ENCODE data around the gene MS4A4A.
"Not testable (repeated sequence)": the region's sequence is repeated elsewhere in the genome, so short reads cannot be mapped to it uniquely, and the experiment has no call there.

MS4A4A gene

GRCh38 chr11:60280412-60280811, at the start of gene MS4A4A:
Gene MS4A4A (plus strand): TSS chr11:60280666. CDS start chr11:60280676, 10 bp downstream.
- no peak for DNase-seq (ENCODE audit: low spot score)

- no peak for DNase-seq (ENCODE audit: low spot score)
Measured at GRCh38 chr11:60230681-60231080, 49.8 kb upstream of the MS4A4A start.

- no peak for DNase-seq (ENCODE audit: low spot score)
Measured at GRCh38 chr11:60235321-60235720, 45.1 kb upstream of the MS4A4A start.

- no peak for DNase-seq (ENCODE audit: low spot score)
Measured at GRCh38 chr11:60240662-60241061, 39.8 kb upstream of the MS4A4A start.

GRCh38 chr11:60241786-60242185, 38.7 kb upstream of the MS4A4A start:
- no peak for DNase-seq (ENCODE audit: low spot score)

- no peak for DNase-seq (ENCODE audit: low spot score)
Measured at GRCh38 chr11:60242740-60243239, 37.7 kb upstream of the MS4A4A start, which contains the start of gene MS4A4E. Gene MS4A4E (minus strand): TSS chr11:60243137. CDS start chr11:60230055, 13,082 bp downstream.

- peak; percentile 6 for DNase-seq (ENCODE audit: low spot score)
Measured at GRCh38 chr11:60251485-60252212, 28.8 kb upstream of the MS4A4A start.

GRCh38 chr11:60252213-60253108, 28.0 kb upstream of the MS4A4A start:
- no peak for DNase-seq (ENCODE audit: low spot score)

- DNase-seq (ENCODE audit: low spot score), result no peak
Measured at GRCh38 chr11:60257956-60258722, 22.3 kb upstream of the MS4A4A start.

GRCh38 chr11:60261014-60261413, 19.5 kb upstream of the MS4A4A start:
- DNase-seq (ENCODE audit: low spot score), result no peak

GRCh38 chr11:60263402-60263801, 17.1 kb upstream of the MS4A4A start:
- DNase-seq (ENCODE audit: low spot score), result no peak

- no peak for DNase-seq (ENCODE audit: low spot score)
Measured at GRCh38 chr11:60264644-60265043, 15.8 kb upstream of the MS4A4A start.

- no peak for DNase-seq (ENCODE audit: low spot score)
Measured at GRCh38 chr11:60265373-60266214, 14.9 kb upstream of the MS4A4A start.

- no peak for DNase-seq (ENCODE audit: low spot score)
Measured at GRCh38 chr11:60274416-60274815, 6.0 kb upstream of the MS4A4A start.

GRCh38 chr11:60281485-60281884, 1.0 kb downstream of the MS4A4A start:
- no peak for DNase-seq (ENCODE audit: low spot score)

- DNase-seq (ENCODE audit: low spot score), result no peak
Measured at GRCh38 chr11:60282286-60282685, 1.8 kb downstream of the MS4A4A start.

GRCh38 chr11:60285411-60286126, 5.1 kb downstream of the MS4A4A start:
- not testable (repeated sequence) for DNase-seq (ENCODE audit: low spot score)

GRCh38 chr11:60288531-60288930, 8.1 kb downstream of the MS4A4A start:
- no peak for DNase-seq (ENCODE audit: low spot score)

GRCh38 chr11:60292145-60292544, 11.7 kb downstream of the MS4A4A start:
- no peak for DNase-seq (ENCODE audit: low spot score)

GRCh38 chr11:60301178-60301577, 20.7 kb downstream of the MS4A4A start:
- no peak for DNase-seq (ENCODE audit: low spot score)
